HCT116 (cell line): ENCODE measurements around the gene WT1. TPM values are rescaled to one million over a fixed set of nuclear protein-coding genes. Genes with fewer than 3 reads are reported as not detected.

Experiments used
- ATAC-seq: fragments of 200-7000 bp; cut with Tn5 transposase; 2 replicates; pipeline ENCODE4 v1.9.1; 2020; ENCODE audit warnings: mild to moderate bottlenecking, moderate library complexity
- BruUV-seq: library from RNA; stranded (reverse); fragments of 400-500 nt; replicated peaks from 2 replicates; lab custom pipeline; 2021; lab: Mats Ljungman, UMichigan
- CTCF ChIA-PET: fragments of 300-600 bp; sonication (Branson Sonifier 250); formaldehyde crosslinking; loops from one replicate; lab custom pipeline; 2021; ENCODE audit warnings: antibody characterized with exemption; lab: Charles Lee
- POLR2A ChIA-PET: fragments of 300-600, 350-600 bp; sonication (Branson Sonifier 250); formaldehyde crosslinking; loops from one replicate; lab custom pipeline; 2021; ENCODE audit warnings: antibody characterized with exemption; lab: Charles Lee
- RAD21 ChIA-PET, 2 experiments: fragments of 300-600 bp; sonication (Branson Sonifier 250); formaldehyde crosslinking; loops; one replicate each; lab custom pipeline; 2023; ENCODE audit warnings: low total read pairs in 2 of 2; ENCODE audit not compliant: uncharacterized antibody in 2 of 2, unreplicated experiment in 2 of 2, low non-redundant PET in 1 of 2; lab: Charles Lee
- DNase-seq: peaks from one replicate; pipeline ENCODE4 v3.0.0-alpha.2; 2010; ENCODE audit warnings: low read depth, low spot score
- H2AFZ ChIP-seq: fragments of 200-600 bp; shearing (Covaris generic), sonication (generic); 2 replicates; pipeline ENCODE4 v1.6.1; 2017; ENCODE audit warnings: low read depth, mixed run types, mixed read lengths, antibody characterized with exemption, low read length; ENCODE audit not compliant: poor library complexity, severe bottlenecking
- H3K27ac ChIP-seq: 2 replicates; pipeline ENCODE4 v1.5.1; 2012; ENCODE audit warnings: low read depth, low read length
- H3K27me3 ChIP-seq: fragments of 200-600 bp; sonication (generic); 2 replicates; pipeline ENCODE4 v1.6.1; 2016; ENCODE audit warnings: mixed run types, low read length, mixed read lengths; ENCODE audit not compliant: insufficient read depth
- H3K36me3 ChIP-seq, 2 experiments: fragments of 200-500 bp in 1 of 2; fragments of 200-600 bp in 1 of 2; sonication (Bioruptor generic) in 1 of 2; sonication (generic) in 1 of 2; 2 replicates each; pipeline versions ENCODE4 v1.5.1 to v1.6.1; 2014 to 2016; ENCODE audit warnings: low read length in 2 of 2, inconsistent platforms in 1 of 2, mixed read lengths in 1 of 2, mixed run types in 1 of 2; ENCODE audit not compliant: insufficient read depth in 2 of 2, control insufficient read depth in 1 of 2
- H3K4me1 ChIP-seq, 2 experiments: fragments of 200-600 bp in 1 of 2; sonication (generic) in 1 of 2; 2 replicates each; pipeline versions ENCODE4 v1.5.1 to v1.6.1; 2012 to 2017; ENCODE audit warnings: low read length in 2 of 2, inconsistent platforms in 1 of 2, mild to moderate bottlenecking in 1 of 2, mixed read lengths in 1 of 2, mixed run types in 1 of 2, moderate library complexity in 1 of 2; ENCODE audit not compliant: insufficient read depth in 2 of 2, control insufficient read depth in 1 of 2
- H3K4me2 ChIP-seq: fragments of 200-600 bp; sonication (generic); 2 replicates; pipeline ENCODE4 v1.6.1; 2017; ENCODE audit warnings: mixed run types, low read length, mixed read lengths
- H3K4me3 ChIP-seq, 2 experiments: fragments of 200-600 bp in 1 of 2; sonication (generic) in 1 of 2; replicated peaks in 1 of 2; 2 replicates each; pipeline ENCODE4 v1.5.1; 2011 to 2016; ENCODE audit warnings: low read length in 2 of 2, control low read depth in 1 of 2, low read depth in 1 of 2, mild to moderate bottlenecking in 1 of 2, mixed read lengths in 1 of 2, mixed run types in 1 of 2
- H3K79me2 ChIP-seq: fragments of 200-600 bp; sonication (generic); 2 replicates; pipeline ENCODE4 v1.6.1; 2017; ENCODE audit warnings: mild to moderate bottlenecking, mixed run types, low read length, moderate library complexity, mixed read lengths; ENCODE audit not compliant: insufficient read depth
- H3K9ac ChIP-seq: fragments of 200-600 bp; sonication (generic); 2 replicates; pipeline ENCODE4 v1.6.1; 2016; ENCODE audit warnings: low read length, mixed read lengths
- H3K9me2 ChIP-seq: fragments of 200-600 bp; sonication (generic), shearing (Covaris generic); 2 replicates; pipeline ENCODE4 v1.6.1; 2017; ENCODE audit warnings: mixed run types, mild to moderate bottlenecking, moderate library complexity; ENCODE audit not compliant: insufficient read depth
- H3K9me3 ChIP-seq, 2 experiments: fragments of 200-500 bp in 1 of 2; fragments of 200-600 bp in 1 of 2; sonication (Bioruptor generic) in 1 of 2; sonication (generic) in 1 of 2; 2 replicates each; pipeline ENCODE4 v1.6.1; 2014 to 2017; ENCODE audit warnings: low read length in 2 of 2, mixed read lengths in 2 of 2, inconsistent platforms in 1 of 2, low read depth in 1 of 2, mild to moderate bottlenecking in 1 of 2, mixed run types in 1 of 2, moderate library complexity in 1 of 2; ENCODE audit not compliant: control insufficient read depth in 1 of 2, insufficient read depth in 1 of 2
- H4K20me1 ChIP-seq: fragments of 200-600 bp; sonication (generic), shearing (Covaris generic); 2 replicates; pipeline ENCODE4 v1.6.1; 2017; ENCODE audit warnings: mixed run types, mild to moderate bottlenecking, moderate library complexity; ENCODE audit not compliant: insufficient read depth
- ATF3 ChIP-seq: IDR thresholded peaks from 2 replicates; pipeline ENCODE4 v1.6.1; 2012
- CBX3 ChIP-seq: IDR thresholded peaks from 2 replicates; pipeline ENCODE4 v1.6.1; 2012; ENCODE audit warnings: low read depth
- CEBPB ChIP-seq: IDR thresholded peaks from 2 replicates; pipeline ENCODE4 v1.6.1; 2012; ENCODE audit warnings: low read depth
- CTCF ChIP-seq, 3 experiments: fragments of 200-600 bp in 1 of 3; sonication (generic) in 1 of 3; IDR thresholded peaks in 2 of 3; conservative IDR thresholded peaks in 1 of 3; 2 replicates each; pipeline ENCODE4 v1.5.1; 2012 to 2017; ENCODE audit warnings: low read depth in 2 of 3, low read length in 2 of 3, antibody characterized with exemption in 1 of 3, borderline replicate concordance in 1 of 3, control low read depth in 1 of 3, mild to moderate bottlenecking in 1 of 3, mixed read lengths in 1 of 3, mixed run types in 1 of 3, moderate library complexity in 1 of 3; ENCODE audit not compliant: insufficient read depth in 1 of 3
- EGR1 ChIP-seq: IDR thresholded peaks from 2 replicates; pipeline ENCODE4 v1.6.1; 2012; ENCODE audit warnings: low read depth
- ELF1 ChIP-seq: IDR thresholded peaks from 2 replicates; pipeline ENCODE4 v1.6.1; 2012; ENCODE audit warnings: low read depth, borderline replicate concordance
- EZH2 ChIP-seq: fragments of 200-600 bp; sonication (generic); IDR thresholded peaks from 2 replicates; pipeline ENCODE4 v1.6.1; 2017; ENCODE audit warnings: antibody characterized with exemption, mixed run types
- FOSL1 ChIP-seq: IDR thresholded peaks from 2 replicates; pipeline ENCODE4 v1.6.1; 2012; ENCODE audit warnings: low read depth
- JUND ChIP-seq: IDR thresholded peaks from 2 replicates; pipeline ENCODE4 v1.6.1; 2012
- MAX ChIP-seq: IDR thresholded peaks from 2 replicates; pipeline ENCODE4 v1.6.1; 2012
- POLR2A ChIP-seq: IDR thresholded peaks from 2 replicates; pipeline ENCODE4 v1.7.0; 2011; ENCODE audit warnings: borderline replicate concordance; ENCODE audit not compliant: insufficient read depth, insufficient read length; ENCODE audit errors: extremely low read depth
- POLR2AphosphoS5 ChIP-seq: IDR thresholded peaks from 2 replicates; pipeline ENCODE4 v1.6.1; 2011; ENCODE audit warnings: mild to moderate bottlenecking, low read depth, low read length, moderate library complexity
- SIN3A ChIP-seq: IDR thresholded peaks from 2 replicates; pipeline ENCODE4 v1.6.1; 2012; ENCODE audit warnings: low read depth
- SRF ChIP-seq: IDR thresholded peaks from 2 replicates; pipeline ENCODE4 v1.6.1; 2012; ENCODE audit warnings: low read depth
- TCF7L2 ChIP-seq: IDR thresholded peaks from 2 replicates; pipeline ENCODE4 v1.7.0; 2011; ENCODE audit warnings: borderline replicate concordance, inconsistent platforms; ENCODE audit not compliant: insufficient read depth, insufficient read length; ENCODE audit errors: extremely low read depth
- YY1 ChIP-seq: IDR thresholded peaks from 2 replicates; pipeline ENCODE4 v1.6.1; 2011; ENCODE audit warnings: low read length, low read depth, moderate library complexity, mild to moderate bottlenecking; ENCODE audit not compliant: insufficient replicate concordance; ENCODE audit errors: extremely low read depth
- ZBTB33 ChIP-seq: IDR thresholded peaks from 2 replicates; pipeline ENCODE4 v1.6.1; 2011; ENCODE audit warnings: mild to moderate bottlenecking, low read length, moderate library complexity; ENCODE audit not compliant: insufficient replicate concordance; ENCODE audit errors: extremely low read depth
- ZFX ChIP-seq: fragments of 450-650 bp; IDR thresholded peaks from 2 replicates; pipeline ENCODE4 v1.6.1; 2017
- ZNF274 ChIP-seq: fragments of 200-500 bp; sonication (Bioruptor generic); IDR thresholded peaks from 2 replicates; pipeline ENCODE4 v1.6.1; 2014; ENCODE audit warnings: mild to moderate bottlenecking, low read depth, low read length, inconsistent platforms
- intact Hi-C: fragments of 100-400 bp; cut with micrococcal nuclease; formaldehyde crosslinking; loops from 2 replicates; pipeline ENCODE4 v1.10.0; 2022
- total RNA-seq: library from RNA; stranded (reverse); gene quantifications from one replicate; pipeline ENCODE4 v1.2.1, GENCODE V29; 2021; ENCODE audit not compliant: unreplicated experiment

The WT1 gene
- total RNA-seq, 1 experiment from 2014 or later, result 0.07 TPM

- H3K27ac ChIP-seq, result no peak overlapping the region
- H3K9me3 ChIP-seq, result no peaks in the 10 kb centered on the region
- intact Hi-C loops, result no loop called here
- TF ChIP-seq EZH2, result no peak
- no peak for TF ChIP-seq CBX3
- no peak for TF ChIP-seq CEBPB
- TF ChIP-seq POLR2A, result no peak
- no peak for TF ChIP-seq ELF1
- TF ChIP-seq CTCF (IDR thresholded peaks at IDR 0.05 in 2 of 3, conservative IDR thresholded peaks at IDR 0.05 in 1 of 3; ENCODE audit: borderline replicate concordance in 1 of 3, insufficient read depth in 1 of 3, low read depth in 2 of 3, low read length in 2 of 3), result no peak
- TF ChIP-seq SIN3A, result no peak
- no peak for TF ChIP-seq YY1
- TF ChIP-seq ZFX, result no peak
- TF ChIP-seq TCF7L2, result no peak
- no peak for TF ChIP-seq SRF
- TF ChIP-seq ZBTB33, result no peak
- TF ChIP-seq ZNF274, result no peak
- no peak for TF ChIP-seq POLR2AphosphoS5
- TF ChIP-seq FOSL1, result no peak
- TF ChIP-seq MAX, result no peak
- no peak for TF ChIP-seq ATF3
- TF ChIP-seq JUND, result no peak
- no peak for TF ChIP-seq EGR1
- TF ChIP-seq, all 23 proteins: peak for 0
- no peaks in the 10 kb centered on the region for H3K36me3 ChIP-seq
- no peaks in the 10 kb centered on the region for H3K79me2 ChIP-seq
- H3K27me3 ChIP-seq, result no peaks in the 10 kb centered on the region
- ChIA-PET CTCF (no interaction called here), RAD21 (no interaction called here), POLR2A (no interaction called here)
- BruUV-seq, result no TSS peak
- DNase-seq (no peak), ATAC-seq (no peak)
- H3K4me2 ChIP-seq, result no peak overlapping the region
- H3K4me3 ChIP-seq, result no peak overlapping the region
- H3K9ac ChIP-seq, result no peak overlapping the region
- H3K4me1 ChIP-seq, result no peaks in the 10 kb centered on the region
- no peak overlapping the region for H2AFZ ChIP-seq
- H4K20me1 ChIP-seq, result no peaks in the 10 kb centered on the region
- H3K9me2 ChIP-seq, result no peaks in the 10 kb centered on the region
Observed at GRCh38 chr11:32456864-32457263, 21.5 kb upstream of the WT1 start.
